ENCODE data around the gene MRPL34. TPM values are rescaled to one million over a fixed set of nuclear protein-coding genes. Genes with fewer than 3 reads are reported as not detected.
A peak's percentile ranks its signal among the peaks of the same experiment; 100 is the strongest.

MRPL34 gene
- total RNA-seq, 1 donor from 2014 or later, result 25.9 TPM

- H3K27ac Mint-ChIP-seq, result no peak overlapping the region
- H3K4me1 Mint-ChIP-seq, result peaks cover 9% of the 10 kb centered on the region
- Histone ChIP-seq H3F3A (ENCODE audit: low read depth) (peaks cover 16% of the 10 kb centered on the region), H3K9me3 (ENCODE audit: low read depth) (no peaks in the 10 kb centered on the region), H3K79me2 (ENCODE audit: low read depth) (no peaks in the 10 kb centered on the region), H3K4me1 (peaks cover 5% of the 10 kb centered on the region), H4K20me1 (ENCODE audit: low read depth) (no peaks in the 10 kb centered on the region), H3K27ac (no peak overlapping the region), H3K9ac (no peak overlapping the region), H2AFZ (replicated peaks) (no peak overlapping the region), H3K4me3 (no peak overlapping the region), H3K27me3 (no peaks in the 10 kb centered on the region), H3K4me2 (no peak overlapping the region), H3K36me3 (no peaks in the 10 kb centered on the region)
- TF ChIP-seq EZH2 (IDR thresholded peaks at IDR 0.05) (no peak), CTCF (IDR thresholded peaks at IDR 0.05) (peak; percentile 91), EZH2phosphoT487 (IDR thresholded peaks at IDR 0.05) (no peak)
- H3K4me3 Mint-ChIP-seq, result no peak overlapping the region
- H3K27me3 Mint-ChIP-seq (ENCODE audit: insufficient read depth, low read depth), result peaks cover 7% of the 10 kb centered on the region
- peak; percentile 83 for DNase-seq (ENCODE audit: low spot score)
- H3K36me3 Mint-ChIP-seq, result no peaks in the 10 kb centered on the region
- H3K9me3 Mint-ChIP-seq, result no peaks in the 10 kb centered on the region
Measured at GRCh38 chr19:17346109-17346671, 40.5 kb downstream of the MRPL34 start.

GRCh38 chr19:17347361-17347760 lies 41.7 kb downstream of the MRPL34 start:
- H3K4me3 Mint-ChIP-seq, result no peak overlapping the region
- peaks cover 11% of the 10 kb centered on the region for H3K27me3 Mint-ChIP-seq (ENCODE audit: insufficient read depth, low read depth)
- Histone ChIP-seq H3K36me3 (no peaks in the 10 kb centered on the region), H2AFZ (replicated peaks) (no peak overlapping the region), H3K79me2 (ENCODE audit: low read depth) (no peaks in the 10 kb centered on the region), H4K20me1 (ENCODE audit: low read depth) (no peaks in the 10 kb centered on the region), H3K4me1 (peaks cover 5% of the 10 kb centered on the region), H3K4me2 (no peak overlapping the region), H3K4me3 (no peak overlapping the region), H3K27me3 (no peaks in the 10 kb centered on the region), H3K27ac (no peak overlapping the region), H3K9me3 (ENCODE audit: low read depth) (no peaks in the 10 kb centered on the region), H3F3A (ENCODE audit: low read depth) (peaks cover 16% of the 10 kb centered on the region), H3K9ac (no peak overlapping the region)
- H3K36me3 Mint-ChIP-seq, result no peaks in the 10 kb centered on the region
- TF ChIP-seq EZH2phosphoT487 (IDR thresholded peaks at IDR 0.05) (no peak), CTCF (IDR thresholded peaks at IDR 0.05) (no peak), EZH2 (IDR thresholded peaks at IDR 0.05) (no peak)
- no peak overlapping the region for H3K27ac Mint-ChIP-seq
- H3K4me1 Mint-ChIP-seq, result peaks cover 13% of the 10 kb centered on the region
- no peak for DNase-seq (ENCODE audit: low spot score)
- no peaks in the 10 kb centered on the region for H3K9me3 Mint-ChIP-seq

GRCh38 chr19:17347877-17348276 lies 42.2 kb downstream of the MRPL34 start:
- TF ChIP-seq EZH2 (IDR thresholded peaks at IDR 0.05) (no peak), EZH2phosphoT487 (IDR thresholded peaks at IDR 0.05) (no peak), CTCF (IDR thresholded peaks at IDR 0.05) (no peak)
- Mint-ChIP-seq H3K4me3 (no peak overlapping the region), H3K27ac (no peak overlapping the region)

More at GRCh38 chr19:17347877-17348276, 42.2 kb downstream of the MRPL34 start:
- Mint-ChIP-seq H3K36me3 (no peaks in the 10 kb centered on the region), H3K4me1 (peaks cover 13% of the 10 kb centered on the region), H3K27me3 (ENCODE audit: insufficient read depth, low read depth) (peaks cover 11% of the 10 kb centered on the region), H3K9me3 (no peaks in the 10 kb centered on the region)
- Histone ChIP-seq H3K4me2 (no peak overlapping the region), H3K79me2 (ENCODE audit: low read depth) (no peaks in the 10 kb centered on the region), H4K20me1 (ENCODE audit: low read depth) (no peaks in the 10 kb centered on the region), H3K4me3 (no peak overlapping the region), H3K9me3 (ENCODE audit: low read depth) (no peaks in the 10 kb centered on the region), H3K27me3 (no peaks in the 10 kb centered on the region), H3F3A (ENCODE audit: low read depth) (peaks cover 16% of the 10 kb centered on the region), H3K36me3 (no peaks in the 10 kb centered on the region), H3K4me1 (peaks cover 5% of the 10 kb centered on the region), H3K27ac (no peak overlapping the region), H2AFZ (replicated peaks) (no peak overlapping the region), H3K9ac (no peak overlapping the region)
- no peak for DNase-seq (ENCODE audit: low spot score)

Measured in neural progenitor cell (in vitro differentiated cells).